ENCODE results near the gene RNF11.

DNA sequence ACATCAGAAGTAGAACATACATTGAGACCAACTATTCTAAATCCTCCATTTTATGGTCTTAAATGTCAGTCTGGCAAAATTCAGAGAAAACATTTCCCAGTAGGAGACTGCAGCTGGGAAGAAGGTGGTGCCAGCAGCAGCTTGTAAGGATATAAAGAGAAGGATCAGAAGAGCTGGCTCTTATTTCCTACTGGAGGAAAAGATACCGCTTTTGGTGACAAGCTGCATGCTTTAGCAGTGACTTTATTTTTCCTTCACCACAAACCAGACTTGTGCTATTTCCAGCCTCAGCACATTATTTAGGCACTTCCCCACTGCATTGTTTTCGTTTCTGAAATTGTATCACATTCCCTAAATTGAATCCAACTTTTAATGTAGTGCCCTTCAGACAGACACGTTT, 28.4 kb downstream of the RNF11 start:
- TF ChIP-seq, protein P1, sequence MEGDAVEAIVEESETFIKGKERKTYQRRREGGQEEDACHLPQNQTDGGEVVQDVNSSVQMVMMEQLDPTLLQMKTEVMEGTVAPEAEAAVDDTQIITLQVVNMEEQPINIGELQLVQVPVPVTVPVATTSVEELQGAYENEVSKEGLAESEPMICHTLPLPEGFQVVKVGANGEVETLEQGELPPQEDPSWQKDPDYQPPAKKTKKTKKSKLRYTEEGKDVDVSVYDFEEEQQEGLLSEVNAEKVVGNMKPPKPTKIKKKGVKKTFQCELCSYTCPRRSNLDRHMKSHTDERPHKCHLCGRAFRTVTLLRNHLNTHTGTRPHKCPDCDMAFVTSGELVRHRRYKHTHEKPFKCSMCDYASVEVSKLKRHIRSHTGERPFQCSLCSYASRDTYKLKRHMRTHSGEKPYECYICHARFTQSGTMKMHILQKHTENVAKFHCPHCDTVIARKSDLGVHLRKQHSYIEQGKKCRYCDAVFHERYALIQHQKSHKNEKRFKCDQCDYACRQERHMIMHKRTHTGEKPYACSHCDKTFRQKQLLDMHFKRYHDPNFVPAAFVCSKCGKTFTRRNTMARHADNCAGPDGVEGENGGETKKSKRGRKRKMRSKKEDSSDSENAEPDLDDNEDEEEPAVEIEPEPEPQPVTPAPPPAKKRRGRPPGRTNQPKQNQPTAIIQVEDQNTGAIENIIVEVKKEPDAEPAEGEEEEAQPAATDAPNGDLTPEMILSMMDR (IDR thresholded peaks at IDR 0.05): no peak
- no peak for TF ChIP-seq POLR2AphosphoS5 (IDR thresholded peaks at IDR 0.05)

Measured in prostate gland (tissue), 2 donors.